ENCODE data around the gene PCGF1. TPM values are rescaled to one million over a fixed set of nuclear protein-coding genes. Genes with fewer than 3 reads are reported as not detected.

PCGF1 gene
- total RNA-seq (10 to 100 TPM; 12.7 to 20.4 (median 14.7) TPM), polyA plus RNA-seq (10 to 100 TPM in 2 of 3 donors, 1 to 10 TPM in 1; 9.6 to 11.8 (median 11.6) TPM)
- long read RNA-seq, donor 1, partial matches to known transcripts: 0 of 3 reads
- long read RNA-seq, donor 1, other reads (novel, unspliced or antisense): 0 of 3 reads
- long read RNA-seq, donor 2, partial matches to known transcripts: 0 of 3 reads
- long read RNA-seq, donor 2, other reads (novel, unspliced or antisense): 0 of 3 reads

DNA sequence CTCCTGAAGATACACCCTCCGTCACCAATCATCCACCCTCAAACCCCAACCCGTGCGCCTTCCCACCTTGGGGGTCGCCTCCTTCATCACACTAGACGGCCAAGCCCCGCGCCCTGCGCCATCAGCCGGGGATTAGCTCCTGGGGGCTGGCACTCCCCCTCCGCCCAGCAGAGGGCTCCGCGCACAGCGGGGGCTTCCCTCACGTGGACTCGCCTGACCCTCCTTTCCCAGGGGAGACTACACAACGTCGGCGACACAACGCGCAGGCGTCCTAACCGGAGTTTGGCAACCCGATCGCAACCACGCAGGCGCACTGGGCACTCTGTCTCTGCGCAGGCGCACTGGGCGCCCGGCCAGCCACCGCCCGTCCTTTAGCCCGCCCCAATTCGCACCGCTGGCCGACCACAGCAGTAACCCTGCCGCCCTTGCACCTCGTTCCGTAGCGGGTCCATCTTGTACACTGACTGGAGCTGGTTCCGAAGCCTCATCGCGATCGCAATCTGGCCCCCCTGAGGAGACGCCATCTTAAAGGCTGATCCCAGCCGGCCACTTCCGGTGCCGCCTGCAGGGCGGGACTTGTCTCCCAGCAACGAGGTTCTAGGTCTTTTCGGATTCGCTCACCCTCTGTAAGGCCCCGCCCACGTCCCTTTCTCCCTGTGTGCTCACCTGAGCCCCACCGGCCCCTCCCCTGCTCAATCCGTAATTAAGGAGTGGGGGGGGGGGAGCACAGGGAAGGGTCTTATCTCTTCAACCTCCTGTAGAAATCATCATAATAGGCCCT is at the start of gene PCGF1:
TSS of gene PCGF1 (minus strand) at position 551 of the 781 bp plus-strand sequence. CDS start at position 524, 27 bp downstream.
- Histone ChIP-seq H3K27me3 (replicated peaks in 1 of 7) (peaks cover 0 to 46% (median 21%) of the 10 kb centered on the region in 7 donors), H3K4me1 (peaks cover 19 to 57% (median 54%) of the 10 kb centered on the region in 6 donors), H3K27ac (peak within 1 kb of the TSS; percentile 97 to 100 (median 99)), H3K4me3 (peak within 1 kb of the TSS; percentile 60 to 90 (median 62)), H3K9me3 (no peaks in the 10 kb centered on the region), H3K36me3 (peaks cover 0 to 23% (median 16%) of the 10 kb centered on the region in 6 donors)
- TF ChIP-seq, protein P1, sequence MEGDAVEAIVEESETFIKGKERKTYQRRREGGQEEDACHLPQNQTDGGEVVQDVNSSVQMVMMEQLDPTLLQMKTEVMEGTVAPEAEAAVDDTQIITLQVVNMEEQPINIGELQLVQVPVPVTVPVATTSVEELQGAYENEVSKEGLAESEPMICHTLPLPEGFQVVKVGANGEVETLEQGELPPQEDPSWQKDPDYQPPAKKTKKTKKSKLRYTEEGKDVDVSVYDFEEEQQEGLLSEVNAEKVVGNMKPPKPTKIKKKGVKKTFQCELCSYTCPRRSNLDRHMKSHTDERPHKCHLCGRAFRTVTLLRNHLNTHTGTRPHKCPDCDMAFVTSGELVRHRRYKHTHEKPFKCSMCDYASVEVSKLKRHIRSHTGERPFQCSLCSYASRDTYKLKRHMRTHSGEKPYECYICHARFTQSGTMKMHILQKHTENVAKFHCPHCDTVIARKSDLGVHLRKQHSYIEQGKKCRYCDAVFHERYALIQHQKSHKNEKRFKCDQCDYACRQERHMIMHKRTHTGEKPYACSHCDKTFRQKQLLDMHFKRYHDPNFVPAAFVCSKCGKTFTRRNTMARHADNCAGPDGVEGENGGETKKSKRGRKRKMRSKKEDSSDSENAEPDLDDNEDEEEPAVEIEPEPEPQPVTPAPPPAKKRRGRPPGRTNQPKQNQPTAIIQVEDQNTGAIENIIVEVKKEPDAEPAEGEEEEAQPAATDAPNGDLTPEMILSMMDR (IDR thresholded peaks at IDR 0.05 in 8 of 11, conservative IDR thresholded peaks at IDR 0.05 in 3 of 11): peak; percentile 36 to 78 (median 64)
- TF ChIP-seq POLR2A (IDR thresholded peaks at IDR 0.05) (no peak), POLR2AphosphoS5 (IDR thresholded peaks at IDR 0.05) (peak; percentile 90 to 93 (median 92))
- DNase-seq: peak; percentile 98
- 0 to 2% (median 1%) methylated on average over 51 to 56 of the region's 56 CpGs for WGBS, 5 donors
- intact Hi-C loops (cut with DNase I; ENCODE audit: low total_unique reads): no loop called here

DNA sequence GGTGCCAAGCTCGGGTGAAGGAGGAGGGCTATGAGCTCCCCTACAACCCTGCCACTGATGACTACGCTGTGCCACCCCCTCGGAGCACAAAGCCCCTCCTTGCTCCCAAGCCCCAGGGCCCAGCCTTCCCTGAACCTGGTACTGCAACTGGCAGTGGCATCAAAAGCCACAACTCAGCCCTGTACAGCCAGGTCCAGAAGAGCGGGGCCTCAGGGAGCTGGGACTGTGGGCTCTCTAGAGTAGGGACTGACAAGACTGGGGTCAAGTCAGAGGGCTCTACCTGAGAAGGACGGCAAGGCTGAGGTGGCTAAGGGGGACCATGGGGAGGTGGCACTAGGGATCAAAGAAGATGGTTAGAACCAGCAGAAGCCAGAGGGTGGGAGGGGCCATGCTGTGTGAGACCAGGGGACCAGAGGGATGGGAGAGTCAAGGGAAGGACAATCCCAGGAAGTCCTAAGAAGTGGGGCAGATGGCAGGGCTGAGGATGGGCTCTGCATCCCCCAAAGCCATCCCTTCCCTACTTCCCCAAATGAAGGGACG is 49.4 kb upstream of the PCGF1 start:
- Histone ChIP-seq H3K36me3 (peaks cover 0 to 25% (median 9%) of the 10 kb centered on the region in 6 donors), H3K4me1 (peaks cover 7 to 74% (median 35%) of the 10 kb centered on the region in 6 donors), H3K27ac (peak overlapping the region in 3 of 8 donors; percentile 90 to 96 (median 93)), H3K4me3 (no peak overlapping the region), H3K9me3 (no peaks in the 10 kb centered on the region), H3K27me3 (replicated peaks in 1 of 7) (no peaks in the 10 kb centered on the region)
- TF ChIP-seq, protein P1 (IDR thresholded peaks at IDR 0.05 in 8 of 11, conservative IDR thresholded peaks at IDR 0.05 in 3 of 11): no peak
- TF ChIP-seq POLR2A (IDR thresholded peaks at IDR 0.05) (no peak), POLR2AphosphoS5 (IDR thresholded peaks at IDR 0.05) (no peak)
- WGBS, 5 donors: 87 to 96% (median 90%) methylated on average over 5 to 6 of the region's 6 CpGs
- intact Hi-C loops (cut with DNase I; ENCODE audit: low total_unique reads): no loop called here
- no peak for DNase-seq

DNA sequence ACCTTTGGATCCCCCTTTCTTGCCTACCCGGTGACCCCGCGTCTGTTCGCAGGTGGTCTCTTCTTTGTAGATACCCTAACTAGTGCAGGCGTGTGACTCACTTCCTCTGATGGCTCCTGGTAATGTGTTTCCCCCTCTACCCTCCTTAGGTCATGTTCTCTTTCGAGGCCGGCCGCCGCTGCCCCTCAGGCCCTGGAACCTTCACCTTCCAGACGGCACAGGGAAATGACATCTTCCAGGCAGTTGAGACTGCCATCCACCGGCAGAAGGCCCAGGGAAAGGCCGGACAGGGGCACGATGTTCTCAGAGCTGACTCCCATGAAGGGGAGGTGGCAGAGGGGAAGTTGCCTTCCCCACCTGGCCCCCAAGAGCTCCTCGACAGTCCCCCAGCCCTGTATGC is 48.7 kb upstream of the PCGF1 start:
- 56 to 80% (median 76%) methylated on average over 13 to 14 of the region's 14 CpGs for WGBS, 5 donors
- H3K4me3 ChIP-seq: peak overlapping the region in 6 of 8 donors; percentile 75 to 99 (median 86)
- peaks cover 7 to 75% (median 35%) of the 10 kb centered on the region in 6 donors for H3K4me1 ChIP-seq
- H3K36me3 ChIP-seq: peaks cover 0 to 25% (median 9%) of the 10 kb centered on the region in 6 donors
- H3K27ac ChIP-seq: peak overlapping the region in 7 of 8 donors; percentile 90 to 96 (median 92)
- intact Hi-C loops (cut with DNase I; ENCODE audit: low total_unique reads): no loop called here
- DNase-seq: no peak
- no peaks in the 10 kb centered on the region for H3K9me3 ChIP-seq
- TF ChIP-seq, protein P1 (IDR thresholded peaks at IDR 0.05 in 8 of 11, conservative IDR thresholded peaks at IDR 0.05 in 3 of 11): no peak
- TF ChIP-seq POLR2AphosphoS5 (IDR thresholded peaks at IDR 0.05) (no peak), POLR2A (IDR thresholded peaks at IDR 0.05) (no peak)
- H3K27me3 ChIP-seq (replicated peaks in 1 of 7): no peaks in the 10 kb centered on the region

Measured in spleen (tissue), 13 donors.